ENCODE results near the gene CD40. TPM values are rescaled to one million over a fixed set of nuclear protein-coding genes. Genes with fewer than 3 reads are reported as not detected.

The CD40 gene
- polyA plus RNA-seq, 1 experiment, result 0.21 TPM

GRCh38 chr20:46127396-46128010 lies 9.4 kb downstream of the CD40 start:
- CTCF ChIA-PET, result interaction anchor here (7.3 kb wide), 1 partner anchor 222 kb away, joined by 49 read pairs; no protein-coding TSS in a partner anchor

DNA sequence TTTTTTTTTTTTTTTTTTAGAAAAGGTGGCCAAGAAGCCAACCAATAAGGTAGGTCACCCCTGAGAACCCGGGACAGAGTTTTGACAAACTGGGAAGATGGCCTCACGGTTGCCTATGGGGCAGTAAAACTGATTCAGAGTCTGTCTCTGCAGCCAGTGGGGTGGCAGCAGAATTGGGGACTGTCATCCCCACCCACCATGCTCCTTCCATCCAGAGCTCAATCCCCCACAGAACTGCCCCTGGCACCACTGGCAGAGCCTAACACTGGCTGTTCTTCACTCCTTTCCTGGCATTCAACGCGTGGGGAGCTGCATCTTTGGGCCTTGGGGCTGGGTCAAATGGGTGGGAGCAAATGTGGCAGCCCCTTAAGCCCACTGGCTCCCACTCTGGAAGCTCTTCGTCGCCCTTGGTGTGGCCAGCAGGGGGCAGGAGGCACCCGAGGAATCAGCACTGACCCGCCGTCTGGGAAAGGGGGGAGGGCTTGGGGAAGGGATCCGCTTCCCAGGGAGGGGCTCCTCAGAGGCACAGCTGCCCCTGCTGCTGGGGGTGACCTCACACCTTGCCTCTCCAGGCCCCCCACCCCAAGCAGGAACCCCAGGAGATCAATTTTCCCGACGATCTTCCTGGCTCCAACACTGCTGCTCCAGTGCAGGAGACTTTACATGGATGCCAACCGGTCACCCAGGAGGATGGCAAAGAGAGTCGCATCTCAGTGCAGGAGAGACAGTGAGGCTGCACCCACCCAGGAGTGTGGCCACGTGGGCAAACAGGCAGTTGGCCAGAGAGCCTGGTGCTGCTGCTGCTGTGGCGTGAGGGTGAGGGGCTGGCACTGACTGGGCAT lies 10.4 kb downstream of the CD40 start:
- Histone ChIP-seq H3K27me3 (ENCODE audit: control insufficient read depth, insufficient read depth, low read length) (peaks cover 24% of the 10 kb centered on the region), H3K27ac (ENCODE audit: low read depth, low read length) (no peak overlapping the region), H3K4me3 (ENCODE audit: low read depth, low read length) (no peak overlapping the region), H3K9me3 (ENCODE audit: control insufficient read depth, insufficient read depth, low read length) (no peaks in the 10 kb centered on the region)
- POLR2A ChIA-PET, result no interaction called here
- DNase-seq (ENCODE audit: low read depth, low spot score), result no peak
- CTCF ChIA-PET, result interaction anchor here (0.5 to 7.3 kb wide), 8 partner anchors 9 to 310 kb away, joined by 4 to 49 read pairs (median 6); no protein-coding TSS in a partner anchor
- TF ChIP-seq, protein P1, sequence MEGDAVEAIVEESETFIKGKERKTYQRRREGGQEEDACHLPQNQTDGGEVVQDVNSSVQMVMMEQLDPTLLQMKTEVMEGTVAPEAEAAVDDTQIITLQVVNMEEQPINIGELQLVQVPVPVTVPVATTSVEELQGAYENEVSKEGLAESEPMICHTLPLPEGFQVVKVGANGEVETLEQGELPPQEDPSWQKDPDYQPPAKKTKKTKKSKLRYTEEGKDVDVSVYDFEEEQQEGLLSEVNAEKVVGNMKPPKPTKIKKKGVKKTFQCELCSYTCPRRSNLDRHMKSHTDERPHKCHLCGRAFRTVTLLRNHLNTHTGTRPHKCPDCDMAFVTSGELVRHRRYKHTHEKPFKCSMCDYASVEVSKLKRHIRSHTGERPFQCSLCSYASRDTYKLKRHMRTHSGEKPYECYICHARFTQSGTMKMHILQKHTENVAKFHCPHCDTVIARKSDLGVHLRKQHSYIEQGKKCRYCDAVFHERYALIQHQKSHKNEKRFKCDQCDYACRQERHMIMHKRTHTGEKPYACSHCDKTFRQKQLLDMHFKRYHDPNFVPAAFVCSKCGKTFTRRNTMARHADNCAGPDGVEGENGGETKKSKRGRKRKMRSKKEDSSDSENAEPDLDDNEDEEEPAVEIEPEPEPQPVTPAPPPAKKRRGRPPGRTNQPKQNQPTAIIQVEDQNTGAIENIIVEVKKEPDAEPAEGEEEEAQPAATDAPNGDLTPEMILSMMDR (IDR thresholded peaks at IDR 0.05; ENCODE audit: low read depth, low read length), result peak; percentile 50

More at GRCh38 chr20:46127396-46128010, 9.4 kb downstream of the CD40 start:
- Histone ChIP-seq H3K4me3 (ENCODE audit: low read depth, low read length) (no peak overlapping the region), H3K27me3 (ENCODE audit: control insufficient read depth, insufficient read depth, low read length) (peaks cover 22% of the 10 kb centered on the region), H3K9me3 (ENCODE audit: control insufficient read depth, insufficient read depth, low read length) (no peaks in the 10 kb centered on the region), H3K27ac (ENCODE audit: low read depth, low read length) (no peak overlapping the region)
- no peak for DNase-seq (ENCODE audit: low read depth, low spot score)
- POLR2A ChIA-PET, result no interaction called here
- TF ChIP-seq, protein P1 (IDR thresholded peaks at IDR 0.05; ENCODE audit: low read depth, low read length), result no peak

DNA sequence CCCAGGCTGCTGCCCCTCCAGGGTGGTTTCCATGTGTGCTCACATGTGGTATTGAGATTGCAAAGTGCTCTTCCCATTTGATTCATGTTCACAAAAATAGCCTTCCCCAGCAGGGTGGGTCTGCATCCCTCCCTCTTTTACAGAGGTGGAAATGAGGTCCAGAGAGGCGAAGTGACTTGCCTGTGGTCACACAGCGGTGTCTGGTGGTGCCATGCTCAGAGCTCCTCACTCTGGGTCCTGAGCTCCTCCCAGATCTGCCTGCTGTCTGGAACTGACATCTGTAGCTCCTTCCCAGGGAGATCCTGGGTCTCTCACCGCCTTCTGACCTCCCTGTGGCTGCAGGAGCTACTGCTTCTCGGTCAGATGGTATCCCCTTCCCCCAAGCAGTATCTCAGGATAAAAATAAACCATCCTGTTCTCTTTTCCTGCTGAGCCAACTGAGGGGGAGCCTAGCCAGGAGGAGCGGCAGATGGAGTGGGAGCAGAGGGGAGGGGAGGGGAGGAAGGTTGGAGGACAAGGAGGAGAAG lies 11.9 kb downstream of the CD40 start:
- H3K27me3 ChIP-seq (ENCODE audit: control insufficient read depth, insufficient read depth, low read length), result peaks cover 26% of the 10 kb centered on the region
- TF ChIP-seq, protein P1 (IDR thresholded peaks at IDR 0.05; ENCODE audit: low read depth, low read length), result no peak
- no peak overlapping the region for H3K27ac ChIP-seq (ENCODE audit: low read depth, low read length)
- no peak overlapping the region for H3K4me3 ChIP-seq (ENCODE audit: low read depth, low read length)
- DNase-seq (ENCODE audit: low read depth, low spot score), result no peak
- ChIA-PET CTCF (interaction anchor here (7.3 kb wide), 1 partner anchor 219 kb away, joined by 49 read pairs; no protein-coding TSS in a partner anchor), POLR2A (no interaction called here)
- no peaks in the 10 kb centered on the region for H3K9me3 ChIP-seq (ENCODE audit: control insufficient read depth, insufficient read depth, low read length)

DNA sequence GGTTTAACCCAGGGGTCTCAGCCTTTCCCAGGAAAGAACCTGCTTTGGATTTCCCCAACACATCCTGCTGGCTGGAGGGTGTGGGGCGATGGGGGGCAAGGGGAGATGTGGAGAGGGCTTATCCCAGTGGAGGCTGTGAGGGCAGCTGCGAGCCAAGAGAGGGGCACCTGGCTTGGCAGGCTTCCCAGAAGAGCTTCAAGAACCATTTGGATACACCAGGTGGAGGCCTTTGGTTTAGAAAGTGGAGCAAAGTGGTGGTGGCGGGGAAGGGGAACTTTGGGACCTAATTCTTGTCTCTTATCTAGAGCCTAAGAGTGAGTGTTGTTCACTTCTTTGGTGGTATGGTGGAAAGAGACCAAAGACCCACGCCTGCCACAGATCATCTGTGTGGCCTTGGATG lies 12.4 kb downstream of the CD40 start:
- POLR2A ChIA-PET, result no interaction called here
- Histone ChIP-seq H3K27ac (ENCODE audit: low read depth, low read length) (no peak overlapping the region), H3K9me3 (ENCODE audit: control insufficient read depth, insufficient read depth, low read length) (no peaks in the 10 kb centered on the region), H3K4me3 (ENCODE audit: low read depth, low read length) (no peak overlapping the region), H3K27me3 (ENCODE audit: control insufficient read depth, insufficient read depth, low read length) (peaks cover 26% of the 10 kb centered on the region)
- CTCF ChIA-PET, result interaction anchor here (7.3 kb wide), 1 partner anchor 219 kb away, joined by 49 read pairs; no protein-coding TSS in a partner anchor
- DNase-seq (ENCODE audit: low read depth, low spot score), result no peak
- TF ChIP-seq, protein P1 (IDR thresholded peaks at IDR 0.05; ENCODE audit: low read depth, low read length), result no peak

Data from AG04450 (cell line).